Erythroblast (primary cell): ENCODE measurements around the gene SNX25.

Experiments
- GATA1 ChIP-seq: IDR thresholded peaks from 2 replicates; pipeline ENCODE4 v1.6.1; 2011; ENCODE audit warnings: low read depth, mild to moderate bottlenecking, control low read depth, low read length, moderate library complexity
- POLR2A ChIP-seq: IDR thresholded peaks from 2 replicates; pipeline ENCODE4 v1.6.1; 2011; ENCODE audit warnings: mild to moderate bottlenecking, low read length

- no peak for TF ChIP-seq POLR2A
- TF ChIP-seq GATA1: no peak
Observed at GRCh38 chr4:185364886-185365285, 155.5 kb downstream of the SNX25 start.
